SK-N-SH treated with all-trans-retinoic acid at 6 μM for 48 hours (cell line): Measurements from ENCODE around the gene SIPA1.

Source experiments
- ATAC-seq: fragments of 200-7000 bp; cut with Tn5 transposase; 3 replicates; pipeline ENCODE4 v1.9.1; 2020; ENCODE audit warnings: mild to moderate bottlenecking, moderate library complexity
- ARNTL ChIP-seq: fragments of 450-650 bp; formaldehyde crosslinking; IDR thresholded peaks from 2 replicates; pipeline ENCODE4 v1.5.0; 2020; ENCODE audit warnings: low read depth, mild to moderate bottlenecking, moderate library complexity, borderline replicate concordance
- ESRRG ChIP-seq: fragments of 250-450 bp; sonication (Bioruptor Pico); IDR thresholded peaks from 2 replicates; pipeline ENCODE4 v1.6.1; 2021; ENCODE audit warnings: mild to moderate bottlenecking
- GLIS3 ChIP-seq: fragments of 250-450 bp; sonication (Bioruptor Pico); IDR thresholded peaks from 2 replicates; pipeline ENCODE4 v1.5.0; 2020; ENCODE audit warnings: mild to moderate bottlenecking, moderate library complexity
- OSR1 ChIP-seq: fragments of 250-450 bp; sonication (Bioruptor Pico); IDR thresholded peaks from 2 replicates; pipeline ENCODE4 v1.8.0; 2022; ENCODE audit warnings: moderate library complexity, mild to moderate bottlenecking, inconsistent platforms
- RARB ChIP-seq: fragments of 250-450 bp; sonication (Bioruptor Pico); IDR thresholded peaks from 2 replicates; pipeline ENCODE4 v1.8.0; 2021; ENCODE audit warnings: mild to moderate bottlenecking, moderate library complexity
- SNAI2 ChIP-seq: fragments of 250-450 bp; sonication (Bioruptor Pico); IDR thresholded peaks from 2 replicates; pipeline ENCODE4 v1.5.0; 2020; ENCODE audit warnings: mild to moderate bottlenecking, moderate library complexity
- TCF4 ChIP-seq: fragments of 250-450 bp; sonication (Bioruptor Pico); IDR thresholded peaks from 2 replicates; pipeline ENCODE4 v1.8.0; 2021; ENCODE audit warnings: mild to moderate bottlenecking, moderate library complexity, borderline replicate concordance
- ZNF565 ChIP-seq: fragments of 450-650 bp; formaldehyde crosslinking; conservative IDR thresholded peaks from 2 replicates; pipeline ENCODE4 v1.5.0; 2020; ENCODE audit warnings: low read depth, mild to moderate bottlenecking, moderate library complexity
- ZNF70 ChIP-seq: fragments of 450-650 bp; formaldehyde crosslinking; IDR thresholded peaks from 2 replicates; pipeline ENCODE4 v1.5.0; 2020; ENCODE audit warnings: mild to moderate bottlenecking, moderate library complexity
- TF ChIP-seq, protein P1 (sequence below): fragments of 250-450 bp; sonication (Bioruptor Pico); IDR thresholded peaks from 2 replicates; pipeline ENCODE4 v1.8.0; 2021; ENCODE audit warnings: low read depth, mild to moderate bottlenecking, moderate library complexity, borderline replicate concordance
- TF ChIP-seq, protein P2 (sequence below): fragments of 250-450 bp; sonication (Bioruptor Pico); IDR thresholded peaks from 2 replicates; pipeline ENCODE4 v1.5.0; 2020; ENCODE audit warnings: mild to moderate bottlenecking, moderate library complexity
- TF ChIP-seq, protein P3 (sequence below): fragments of 250-450 bp; sonication (Bioruptor Pico); IDR thresholded peaks from 2 replicates; pipeline ENCODE4 v1.5.1; 2021; ENCODE audit warnings: mild to moderate bottlenecking, moderate library complexity
- TF ChIP-seq, protein P4 (sequence below): fragments of 250-450 bp; sonication (Bioruptor Pico); IDR thresholded peaks from 2 replicates; pipeline ENCODE4 v1.5.1; 2020; ENCODE audit warnings: low read depth, mild to moderate bottlenecking, moderate library complexity

Gene SIPA1

DNA sequence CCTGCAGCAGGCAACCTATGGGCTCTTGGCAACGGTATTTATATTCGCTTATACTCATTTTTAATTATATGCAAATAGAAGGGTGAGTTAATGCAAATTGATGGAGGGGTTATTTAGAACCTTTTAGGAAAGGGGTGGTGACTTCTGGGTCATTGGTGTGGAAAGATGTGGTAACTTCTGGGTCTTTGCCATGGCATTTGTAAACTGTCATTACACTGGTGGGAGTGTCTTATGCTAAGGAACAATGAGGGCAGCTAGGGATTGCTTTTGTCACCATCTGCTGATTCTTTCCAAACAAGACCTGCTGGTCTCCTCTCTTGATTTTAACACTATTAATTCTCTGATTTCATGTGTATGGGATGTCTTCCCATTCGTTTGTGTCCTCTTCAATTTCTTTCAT, 62.5 kb downstream of the SIPA1 start:
- no peak for ATAC-seq
- TF ChIP-seq RARB (CRISPR knock-in tag) (no peak), ARNTL (CRISPR knock-in tag) (no peak), SNAI2 (no peak), OSR1 (CRISPR knock-in tag) (no peak), ESRRG (no peak), TCF4 (CRISPR knock-in tag) (no peak), ZNF70 (CRISPR knock-in tag) (no peak), ZNF565 (CRISPR knock-in tag) (no peak), GLIS3 (CRISPR knock-in tag) (no peak)
- TF ChIP-seq, protein P1, sequence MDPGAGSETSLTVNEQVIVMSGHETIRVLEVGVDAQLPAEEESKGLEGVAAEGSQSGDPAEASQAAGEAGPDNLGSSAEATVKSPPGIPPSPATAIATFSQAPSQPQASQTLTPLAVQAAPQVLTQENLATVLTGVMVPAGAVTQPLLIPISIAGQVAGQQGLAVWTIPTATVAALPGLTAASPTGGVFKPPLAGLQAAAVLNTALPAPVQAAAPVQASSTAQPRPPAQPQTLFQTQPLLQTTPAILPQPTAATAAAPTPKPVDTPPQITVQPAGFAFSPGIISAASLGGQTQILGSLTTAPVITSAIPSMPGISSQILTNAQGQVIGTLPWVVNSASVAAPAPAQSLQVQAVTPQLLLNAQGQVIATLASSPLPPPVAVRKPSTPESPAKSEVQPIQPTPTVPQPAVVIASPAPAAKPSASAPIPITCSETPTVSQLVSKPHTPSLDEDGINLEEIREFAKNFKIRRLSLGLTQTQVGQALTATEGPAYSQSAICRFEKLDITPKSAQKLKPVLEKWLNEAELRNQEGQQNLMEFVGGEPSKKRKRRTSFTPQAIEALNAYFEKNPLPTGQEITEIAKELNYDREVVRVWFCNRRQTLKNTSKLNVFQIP (CRISPR knock-in tag), result no peak
- TF ChIP-seq, protein P2, sequence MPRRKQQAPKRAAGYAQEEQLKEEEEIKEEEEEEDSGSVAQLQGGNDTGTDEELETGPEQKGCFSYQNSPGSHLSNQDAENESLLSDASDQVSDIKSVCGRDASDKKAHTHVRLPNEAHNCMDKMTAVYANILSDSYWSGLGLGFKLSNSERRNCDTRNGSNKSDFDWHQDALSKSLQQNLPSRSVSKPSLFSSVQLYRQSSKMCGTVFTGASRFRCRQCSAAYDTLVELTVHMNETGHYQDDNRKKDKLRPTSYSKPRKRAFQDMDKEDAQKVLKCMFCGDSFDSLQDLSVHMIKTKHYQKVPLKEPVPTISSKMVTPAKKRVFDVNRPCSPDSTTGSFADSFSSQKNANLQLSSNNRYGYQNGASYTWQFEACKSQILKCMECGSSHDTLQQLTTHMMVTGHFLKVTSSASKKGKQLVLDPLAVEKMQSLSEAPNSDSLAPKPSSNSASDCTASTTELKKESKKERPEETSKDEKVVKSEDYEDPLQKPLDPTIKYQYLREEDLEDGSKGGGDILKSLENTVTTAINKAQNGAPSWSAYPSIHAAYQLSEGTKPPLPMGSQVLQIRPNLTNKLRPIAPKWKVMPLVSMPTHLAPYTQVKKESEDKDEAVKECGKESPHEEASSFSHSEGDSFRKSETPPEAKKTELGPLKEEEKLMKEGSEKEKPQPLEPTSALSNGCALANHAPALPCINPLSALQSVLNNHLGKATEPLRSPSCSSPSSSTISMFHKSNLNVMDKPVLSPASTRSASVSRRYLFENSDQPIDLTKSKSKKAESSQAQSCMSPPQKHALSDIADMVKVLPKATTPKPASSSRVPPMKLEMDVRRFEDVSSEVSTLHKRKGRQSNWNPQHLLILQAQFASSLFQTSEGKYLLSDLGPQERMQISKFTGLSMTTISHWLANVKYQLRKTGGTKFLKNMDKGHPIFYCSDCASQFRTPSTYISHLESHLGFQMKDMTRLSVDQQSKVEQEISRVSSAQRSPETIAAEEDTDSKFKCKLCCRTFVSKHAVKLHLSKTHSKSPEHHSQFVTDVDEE (CRISPR knock-in tag), result no peak
- TF ChIP-seq, protein P3, sequence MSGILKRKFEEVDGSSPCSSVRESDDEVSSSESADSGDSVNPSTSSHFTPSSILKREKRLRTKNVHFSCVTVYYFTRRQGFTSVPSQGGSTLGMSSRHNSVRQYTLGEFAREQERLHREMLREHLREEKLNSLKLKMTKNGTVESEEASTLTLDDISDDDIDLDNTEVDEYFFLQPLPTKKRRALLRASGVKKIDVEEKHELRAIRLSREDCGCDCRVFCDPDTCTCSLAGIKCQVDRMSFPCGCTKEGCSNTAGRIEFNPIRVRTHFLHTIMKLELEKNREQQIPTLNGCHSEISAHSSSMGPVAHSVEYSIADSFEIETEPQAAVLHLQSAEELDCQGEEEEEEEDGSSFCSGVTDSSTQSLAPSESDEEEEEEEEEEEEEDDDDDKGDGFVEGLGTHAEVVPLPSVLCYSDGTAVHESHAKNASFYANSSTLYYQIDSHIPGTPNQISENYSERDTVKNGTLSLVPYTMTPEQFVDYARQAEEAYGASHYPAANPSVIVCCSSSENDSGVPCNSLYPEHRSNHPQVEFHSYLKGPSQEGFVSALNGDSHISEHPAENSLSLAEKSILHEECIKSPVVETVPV, result no peak
- TF ChIP-seq, protein P4, sequence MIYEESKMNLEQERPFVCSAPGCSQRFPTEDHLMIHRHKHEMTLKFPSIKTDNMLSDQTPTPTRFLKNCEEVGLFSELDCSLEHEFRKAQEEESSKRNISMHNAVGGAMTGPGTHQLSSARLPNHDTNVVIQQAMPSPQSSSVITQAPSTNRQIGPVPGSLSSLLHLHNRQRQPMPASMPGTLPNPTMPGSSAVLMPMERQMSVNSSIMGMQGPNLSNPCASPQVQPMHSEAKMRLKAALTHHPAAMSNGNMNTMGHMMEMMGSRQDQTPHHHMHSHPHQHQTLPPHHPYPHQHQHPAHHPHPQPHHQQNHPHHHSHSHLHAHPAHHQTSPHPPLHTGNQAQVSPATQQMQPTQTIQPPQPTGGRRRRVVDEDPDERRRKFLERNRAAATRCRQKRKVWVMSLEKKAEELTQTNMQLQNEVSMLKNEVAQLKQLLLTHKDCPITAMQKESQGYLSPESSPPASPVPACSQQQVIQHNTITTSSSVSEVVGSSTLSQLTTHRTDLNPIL (CRISPR knock-in tag), result no peak
